Stimulated activated CD4-positive, alpha-beta T cell treated with anti-CD3 and anti-CD28 coated beads, Interleukin-1b, Interleukin-23, amount 100 ng/mL, for 24 hours (primary cell): Measurements from ENCODE around the gene C3orf33.
A peak's percentile ranks its signal among the peaks of the same experiment; 100 is the strongest.

Source experiments
- DNase-seq, 4 experiments: peaks; one replicate each; pipeline ENCODE4 v3.0.0-alpha.2; 2020; ENCODE audit warnings: low read depth in 4 of 4, low spot score in 1 of 4

C3orf33 gene

DNA sequence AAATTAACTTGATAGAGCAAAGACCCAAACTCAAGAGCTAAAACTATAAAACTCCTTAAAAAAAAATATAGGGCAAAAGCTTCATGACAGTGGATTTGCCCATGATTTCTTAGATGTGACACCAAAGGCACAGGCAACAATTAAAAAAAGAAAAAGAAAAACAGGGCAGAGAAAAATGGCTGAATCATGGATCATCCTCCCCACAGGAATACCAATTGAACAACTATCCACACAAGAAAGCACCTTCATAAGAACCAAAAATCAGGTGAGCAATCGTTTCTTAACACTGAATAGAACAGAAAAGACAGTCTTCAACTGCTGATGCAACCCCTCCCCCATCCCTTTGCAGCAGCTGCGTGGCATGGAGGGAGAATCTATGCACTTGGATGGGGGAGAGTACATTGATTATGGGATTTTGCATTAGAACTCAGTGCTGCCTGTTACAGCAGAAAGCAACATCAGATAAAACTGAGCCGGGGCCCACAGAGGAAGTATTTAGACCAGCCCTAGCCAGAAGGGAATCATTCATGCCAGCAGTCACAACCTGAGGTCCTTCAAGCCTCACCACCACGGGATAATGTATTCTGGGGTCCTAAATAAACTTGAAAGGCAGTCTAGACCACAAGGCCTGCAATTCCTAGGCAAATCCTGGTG lies 15.7 kb downstream of the C3orf33 start:
- no peak for DNase-seq

DNA sequence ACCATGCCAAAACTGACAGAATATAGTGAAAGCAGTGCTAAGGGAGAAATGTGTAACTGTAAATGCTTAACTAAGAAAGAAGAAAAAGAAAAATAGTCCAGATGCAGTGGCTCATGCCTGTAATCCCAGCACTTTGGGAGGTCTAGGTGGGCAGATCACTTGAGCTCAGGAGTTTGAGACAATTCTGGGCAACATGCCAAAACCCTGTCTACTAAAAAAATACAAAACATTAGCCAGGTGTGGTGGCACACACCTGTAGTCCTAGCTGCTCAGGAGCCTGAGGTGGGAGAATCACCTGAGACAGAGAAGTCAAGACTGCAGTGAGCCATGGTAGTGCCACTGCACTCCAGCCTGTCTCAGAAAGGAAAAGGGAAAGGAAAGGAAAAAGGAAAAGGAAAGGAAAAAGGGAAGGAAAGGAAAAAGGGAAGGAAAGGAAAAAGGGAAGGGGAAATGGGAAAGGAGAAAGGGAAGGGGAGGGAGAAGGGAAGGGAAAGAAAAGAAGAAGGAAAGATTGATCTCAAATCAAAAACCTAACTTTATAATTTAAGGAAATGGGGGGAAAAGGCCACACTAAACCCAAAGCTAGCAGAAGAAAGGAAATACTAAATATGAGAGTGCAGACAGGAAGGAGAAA lies 20.3 kb downstream of the C3orf33 start:
- DNase-seq = no peak

DNA sequence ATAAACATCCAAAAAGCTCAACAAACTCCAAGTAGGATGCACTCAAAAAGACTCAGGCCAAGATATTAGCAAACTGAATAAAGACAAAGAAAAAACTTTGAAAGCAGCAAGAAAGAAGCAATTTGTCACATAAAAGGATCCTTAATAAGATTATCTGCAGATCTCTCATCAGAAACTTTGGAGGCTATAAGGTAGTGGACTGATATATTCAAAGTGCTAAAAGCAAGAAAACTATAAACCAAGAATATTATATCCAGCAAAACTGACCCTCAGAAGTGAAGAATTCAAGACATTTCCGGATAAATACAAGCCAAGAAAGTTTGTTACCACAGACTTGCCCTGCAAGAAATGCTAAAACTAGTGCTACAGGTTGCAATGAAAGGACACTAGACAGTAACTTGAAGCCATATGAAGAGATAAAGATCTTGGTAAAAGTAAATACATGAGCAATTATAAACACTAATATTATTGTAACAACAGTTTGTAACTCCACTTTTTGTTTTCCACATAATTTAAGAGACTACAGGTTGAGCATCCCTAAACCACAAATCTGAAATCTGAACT lies 23.6 kb downstream of the C3orf33 start:
- no peak for DNase-seq

DNA sequence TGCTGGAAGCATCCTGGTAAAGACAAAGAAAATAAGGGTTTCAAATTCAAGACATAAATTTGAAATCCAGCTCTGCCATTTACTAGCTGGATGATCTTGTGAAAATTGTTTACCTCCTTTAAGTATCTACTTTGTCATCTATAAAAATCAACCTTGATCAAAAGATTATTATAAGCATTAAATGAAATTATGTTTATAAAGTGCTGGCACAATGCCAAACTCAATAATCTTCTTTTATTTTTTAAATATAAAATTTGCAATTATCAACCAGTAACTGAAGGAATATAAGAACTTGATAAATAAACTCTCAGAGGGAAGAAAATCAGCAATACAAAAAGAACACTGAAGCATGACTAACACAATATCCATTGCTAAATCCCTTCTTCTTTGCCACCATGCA lies 25.8 kb downstream of the C3orf33 start:
- DNase-seq = no peak

DNA sequence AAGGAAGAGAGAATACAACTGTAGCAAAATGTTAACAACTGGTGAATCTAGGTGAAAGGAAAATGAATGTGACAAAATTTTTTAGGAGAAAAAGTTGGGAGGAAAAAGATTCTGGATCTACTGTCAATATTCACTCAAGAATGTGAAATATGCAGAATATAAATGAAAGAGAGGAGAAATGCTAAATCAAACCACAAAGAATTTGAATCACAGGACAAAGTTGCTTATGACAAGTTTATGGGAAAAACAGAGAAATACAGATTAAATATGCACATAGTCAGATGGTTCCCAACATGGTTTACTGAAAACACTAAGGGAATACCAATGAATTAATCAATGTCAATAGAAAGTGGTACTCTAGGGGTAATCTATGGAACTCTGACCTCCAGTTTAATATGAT lies 27.6 kb downstream of the C3orf33 start:
- DNase-seq = no peak

DNA sequence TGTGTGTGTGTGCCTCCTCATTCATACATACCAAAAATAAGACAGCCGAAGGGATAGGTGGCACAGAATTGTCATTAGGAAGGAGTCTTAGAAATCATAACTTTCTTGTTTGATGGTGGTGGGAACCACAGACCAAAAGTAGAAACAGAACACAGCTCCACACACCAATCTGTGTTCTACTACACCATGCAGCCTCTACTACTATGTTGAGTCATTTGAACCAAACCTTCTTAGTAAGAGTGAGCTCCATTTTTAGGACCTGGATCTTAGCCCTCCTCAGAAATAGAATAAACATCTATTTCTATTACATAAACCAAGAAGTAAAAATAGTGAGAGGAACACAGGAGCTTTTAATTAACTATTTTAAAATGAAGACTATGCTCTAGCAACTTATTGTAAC lies 33.3 kb downstream of the C3orf33 start:
- DNase-seq = no peak

DNA sequence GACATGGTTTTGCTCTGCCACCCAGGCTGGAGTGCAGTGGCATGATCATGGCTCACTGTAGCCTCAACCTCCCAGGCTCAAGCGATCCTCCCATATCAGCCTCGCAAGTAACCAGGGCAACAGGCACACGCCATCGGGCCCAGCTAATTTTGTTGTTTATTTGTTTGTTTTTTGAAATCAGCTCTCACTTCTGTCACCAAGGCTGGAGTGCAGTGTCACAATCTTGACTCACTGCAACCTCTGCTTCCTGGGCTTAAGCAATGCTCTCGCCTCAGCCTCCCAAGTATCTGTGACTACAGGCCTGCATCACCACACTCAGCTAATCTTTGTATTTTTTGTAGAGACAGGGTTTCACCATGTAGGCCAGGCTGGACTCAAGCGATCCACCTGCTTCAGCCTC lies 35.0 kb downstream of the C3orf33 start:
- no peak for DNase-seq

DNA sequence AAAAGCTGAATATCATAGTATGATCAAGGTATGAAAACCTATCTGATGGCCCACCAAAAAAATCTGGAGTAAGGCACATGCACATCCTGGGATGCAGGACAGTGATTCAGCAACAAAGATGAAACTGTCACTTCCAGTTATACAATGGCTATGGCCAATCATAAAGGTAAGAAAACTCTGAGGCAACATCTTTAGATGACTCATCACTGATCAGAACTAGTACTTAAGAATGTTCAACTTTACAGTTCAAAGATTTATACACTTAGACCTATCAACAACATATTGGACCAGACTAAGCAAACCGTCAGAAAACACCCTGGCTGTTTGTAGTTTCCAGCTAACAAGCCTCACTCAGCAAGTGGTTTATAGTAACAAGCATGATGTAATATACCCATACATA lies 39.9 kb downstream of the C3orf33 start:
- DNase-seq = no peak

DNA sequence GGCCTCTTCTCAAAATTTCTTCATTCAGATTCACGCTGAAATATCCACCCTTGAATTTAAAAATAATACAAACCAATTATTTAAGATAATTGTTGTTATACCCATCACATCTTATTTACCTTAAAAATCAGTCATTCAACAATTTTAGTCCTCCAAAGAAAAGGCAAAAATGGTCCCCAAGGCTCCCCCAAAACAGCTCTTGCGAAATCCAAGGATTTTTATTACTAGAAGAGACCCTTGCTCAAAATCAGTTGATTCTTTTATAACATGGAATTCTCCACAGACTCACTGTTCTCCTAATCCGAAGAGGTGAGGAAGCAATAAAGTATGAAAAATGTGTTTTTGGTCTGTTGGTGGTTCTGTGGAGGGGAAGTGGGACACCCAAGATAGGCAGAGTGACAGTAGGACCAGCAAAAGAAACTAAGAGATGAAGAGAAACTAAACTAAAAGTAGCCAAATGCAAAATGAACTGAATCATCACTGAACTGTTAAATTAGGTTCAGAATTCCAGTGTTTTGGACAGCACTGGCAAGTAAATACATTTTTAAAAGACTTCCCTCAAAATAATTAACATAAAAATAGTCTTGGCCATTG lies 42.1 kb downstream of the C3orf33 start:
- no peak for DNase-seq

DNA sequence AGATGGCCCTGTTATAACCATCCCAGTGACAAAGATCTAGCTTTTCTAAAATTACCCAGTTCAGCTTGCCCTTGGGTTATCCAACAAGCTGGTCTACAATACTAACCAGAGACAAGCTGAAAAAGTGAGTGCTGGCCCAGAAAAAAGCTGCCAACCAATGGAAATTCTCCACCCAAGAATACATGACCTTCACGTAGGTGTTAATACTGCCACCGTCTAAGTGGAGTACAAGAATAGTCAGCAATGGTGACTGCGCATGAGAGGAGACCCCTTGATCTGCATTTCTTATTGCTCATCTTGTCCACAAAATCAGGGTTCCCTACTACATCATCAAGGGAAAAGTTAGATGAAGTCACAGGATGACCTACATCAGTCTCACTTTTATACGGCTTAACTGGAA lies 45.4 kb downstream of the C3orf33 start:
- DNase-seq = no peak

DNA sequence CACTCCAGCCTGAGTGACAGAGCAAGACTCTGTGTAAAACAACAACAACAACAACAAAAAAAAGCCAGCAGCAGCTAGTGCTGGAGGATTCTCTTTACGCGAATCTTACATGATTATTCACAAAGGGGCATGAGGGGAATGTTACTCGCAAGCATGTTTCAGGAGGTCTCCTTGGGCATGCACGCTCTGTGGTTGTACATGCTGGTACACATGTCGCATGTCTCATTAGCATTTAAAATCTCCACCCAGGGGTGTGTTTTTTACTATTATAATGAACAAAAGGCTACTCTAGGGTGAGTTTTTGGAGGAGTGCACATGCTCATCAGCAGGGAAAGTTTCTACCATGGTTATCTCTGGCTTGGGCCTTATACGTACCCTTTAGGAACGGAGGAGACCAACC lies 48.5 kb downstream of the C3orf33 start:
- no peak for DNase-seq

DNA sequence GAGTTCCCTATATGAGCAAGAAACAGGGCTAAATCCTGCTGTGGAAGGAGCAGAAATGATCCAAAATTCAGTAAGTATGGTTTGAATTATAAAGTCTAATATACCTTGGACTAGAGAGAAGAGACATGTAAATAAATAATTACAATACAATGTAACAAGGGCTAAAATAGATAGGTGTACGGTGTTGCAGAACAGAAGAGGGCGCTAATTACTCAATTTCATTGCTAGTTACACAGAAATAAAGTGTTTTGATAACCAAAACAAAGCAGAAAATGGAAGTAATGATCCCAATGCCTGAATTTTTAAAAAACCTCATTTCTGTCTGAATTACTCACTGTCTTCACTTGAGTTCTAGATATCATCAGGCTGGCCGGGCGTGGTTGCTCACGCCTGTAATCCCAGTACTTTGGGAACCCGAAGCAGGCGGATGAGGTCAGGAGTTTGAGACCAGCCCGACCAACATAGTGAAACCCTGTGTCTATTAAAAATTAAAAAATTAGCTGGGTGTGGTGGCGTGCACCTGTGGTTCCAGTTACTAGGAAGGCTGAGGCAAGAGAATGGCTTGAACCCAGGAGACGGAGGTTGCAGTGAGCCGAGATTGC lies 52.9 kb downstream of the C3orf33 start:
- DNase-seq = no peak

DNA sequence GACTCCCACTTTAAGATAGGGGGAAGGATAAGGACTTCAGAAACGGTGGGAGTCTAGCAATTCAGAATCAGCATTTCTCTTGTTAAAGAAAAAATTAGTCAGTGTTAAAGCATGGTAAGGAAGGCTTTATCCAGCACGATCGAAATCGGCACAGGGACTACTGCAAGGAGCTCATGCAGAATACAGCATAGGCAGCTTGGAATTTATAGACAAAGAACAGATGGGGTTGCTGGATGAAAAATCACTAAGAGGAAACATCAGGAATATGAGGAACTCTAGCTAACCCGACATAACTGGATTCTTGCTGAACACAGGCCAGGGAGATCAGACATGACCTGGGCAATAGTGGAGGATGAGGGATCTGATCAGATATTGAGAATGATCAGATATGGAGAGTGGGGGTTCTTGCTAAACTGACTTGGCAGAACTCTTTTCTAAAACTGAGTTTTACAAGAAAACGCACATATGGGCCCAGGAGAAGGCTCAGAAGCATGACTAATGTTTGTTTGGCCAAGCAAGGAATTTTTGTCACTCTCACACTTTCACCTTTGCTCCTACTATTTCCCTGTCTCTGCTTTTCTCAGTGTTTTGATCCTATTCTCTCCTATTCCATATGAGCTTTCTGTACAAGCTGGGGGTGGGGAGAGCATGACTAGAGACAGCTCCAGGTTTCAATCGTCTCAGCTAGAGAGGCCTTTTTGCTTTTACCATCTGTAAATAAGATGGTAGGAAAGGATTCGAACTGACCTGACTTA lies 57.3 kb downstream of the C3orf33 start:
- DNase-seq = no peak

DNA sequence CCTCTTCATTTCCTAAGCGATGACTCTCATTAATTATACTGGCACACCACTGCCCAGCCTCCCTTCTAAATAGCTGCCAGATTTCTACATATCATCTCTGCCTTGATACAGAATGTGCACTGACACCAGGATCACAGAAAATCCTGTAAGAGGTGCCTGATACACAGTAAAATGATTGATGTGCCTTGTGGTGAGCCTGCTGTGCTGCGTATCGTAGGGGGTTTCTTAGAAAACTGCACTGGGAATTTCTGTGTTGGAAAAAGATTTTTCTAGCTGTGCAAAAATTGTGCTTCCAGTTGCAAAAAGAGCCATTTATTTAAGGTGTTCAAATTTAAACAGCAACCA lies 58.2 kb downstream of the C3orf33 start:
- no peak for DNase-seq

DNA sequence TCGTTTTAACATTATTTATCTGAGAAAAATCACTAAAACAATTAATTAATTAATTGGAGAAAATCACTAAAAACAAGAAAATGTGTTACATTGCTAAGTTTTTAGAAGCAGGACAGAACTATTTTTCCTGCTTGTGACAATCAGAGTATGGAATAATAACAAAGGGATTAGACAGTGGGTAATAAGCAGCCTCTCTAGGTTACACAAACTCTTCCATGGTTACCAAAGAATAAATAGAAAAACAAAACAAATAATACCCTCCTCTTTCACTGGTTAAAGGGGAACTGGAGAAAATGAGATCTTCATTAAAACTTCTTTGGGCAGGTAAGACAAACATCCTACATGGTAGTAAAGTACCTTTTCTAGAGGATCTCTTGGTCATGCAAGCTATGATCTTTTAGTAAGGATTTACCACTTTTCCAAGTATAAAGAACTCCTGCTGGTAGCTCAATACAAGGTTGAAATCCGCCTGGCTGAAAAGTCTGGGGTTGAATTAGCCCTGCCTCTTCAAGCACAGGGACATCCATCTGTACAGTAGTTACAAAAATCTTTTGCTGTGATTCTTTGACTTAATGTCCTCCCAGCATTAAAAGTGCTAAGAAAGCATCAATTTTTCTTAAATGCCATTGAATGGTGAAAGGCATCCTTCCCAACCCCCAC lies 58.7 kb downstream of the C3orf33 start:
- DNase-seq = no peak

DNA sequence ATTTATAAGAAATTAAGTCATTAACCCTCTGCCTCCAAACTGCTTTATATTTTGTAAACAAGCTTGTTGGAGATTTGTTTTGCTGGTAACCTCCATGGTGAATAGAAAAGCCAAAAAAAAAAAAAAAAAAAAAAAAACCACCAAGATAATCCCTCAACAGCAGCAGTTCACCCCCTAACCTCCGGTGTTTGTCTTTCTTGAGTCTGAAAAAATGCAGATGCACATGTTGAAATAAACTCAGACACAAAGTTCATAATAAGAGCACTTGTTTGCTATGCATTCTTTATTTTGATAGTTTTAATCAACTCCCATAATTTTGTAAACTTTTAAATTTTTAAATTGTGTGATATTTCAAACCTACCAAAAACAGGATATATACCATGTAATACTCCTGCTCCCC lies 59.4 kb downstream of the C3orf33 start:
- no peak for DNase-seq

DNA sequence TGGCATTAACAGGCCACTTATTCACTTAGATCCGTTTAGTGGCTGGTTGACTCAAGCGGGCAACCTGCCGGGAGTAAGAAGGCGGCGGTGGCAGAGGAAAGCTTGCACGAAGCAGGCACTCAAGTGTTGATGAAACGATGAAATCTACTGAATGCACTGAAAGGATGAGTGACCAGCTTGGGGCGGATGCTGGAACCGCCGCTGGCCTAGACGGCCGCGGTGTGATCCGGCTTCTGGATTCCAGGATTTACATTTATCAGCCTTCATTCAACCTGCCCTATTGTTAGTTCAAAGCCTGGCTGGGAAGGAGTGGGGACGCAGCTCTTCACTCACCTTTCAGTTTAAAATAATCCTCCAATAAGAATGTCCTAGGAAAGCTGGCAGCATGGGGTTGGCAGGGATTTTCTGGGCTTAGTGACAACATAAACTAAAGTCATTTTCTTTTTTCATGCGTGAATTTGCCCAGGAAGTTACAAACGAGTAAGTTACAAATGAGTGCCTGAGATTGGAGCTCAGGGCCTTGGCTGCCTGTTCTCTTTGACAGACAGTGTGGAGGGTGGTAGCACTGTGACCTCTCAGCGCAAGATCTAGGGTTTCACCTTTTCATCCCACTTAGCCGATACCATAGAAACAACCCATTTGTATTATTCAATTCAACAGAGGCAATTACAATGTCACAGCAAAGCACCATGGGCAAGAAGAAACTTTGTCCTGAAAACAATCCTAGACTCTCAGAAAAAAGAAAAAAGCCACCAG lies 60.1 kb downstream of the C3orf33 start:
- no peak for DNase-seq

DNA sequence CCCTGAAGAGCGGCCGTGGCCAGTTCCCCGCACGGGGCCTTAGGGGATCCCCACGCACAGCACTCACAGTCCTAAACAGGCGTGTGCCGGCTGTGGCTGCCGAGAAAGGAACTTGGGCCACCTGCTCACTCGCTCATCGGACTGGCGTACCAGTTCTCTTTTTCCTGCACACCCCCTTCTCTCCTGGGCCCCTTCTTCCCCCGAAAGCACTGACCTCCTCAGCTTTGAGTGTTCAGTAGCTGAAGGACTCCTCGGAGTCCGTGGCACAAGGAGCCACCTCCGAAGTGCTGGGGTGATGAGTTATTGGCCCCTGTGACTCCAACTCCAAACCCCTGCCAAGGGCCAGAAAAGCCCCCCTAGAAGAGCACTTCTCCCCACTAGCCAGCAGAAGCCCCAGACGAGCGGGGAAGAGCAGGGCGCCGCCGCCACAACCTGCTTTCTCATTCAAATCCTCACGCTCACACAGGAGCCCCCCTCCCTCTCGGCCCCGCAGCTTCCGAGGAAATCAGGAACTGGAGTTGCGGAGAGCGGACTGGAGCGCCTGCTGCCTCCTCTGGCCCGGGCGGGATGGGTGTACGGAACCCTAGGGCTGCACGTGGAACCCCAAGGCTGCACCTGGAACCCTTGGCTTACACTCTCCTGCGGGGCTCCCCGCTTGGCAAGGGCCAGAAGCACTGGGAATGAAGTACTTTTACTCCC lies 61.3 kb downstream of the C3orf33 start, which contains the start of gene PLCH1:
Gene PLCH1 (minus strand): TSS at position 446 of the 699 bp plus-strand sequence. CDS start 40,847 bp downstream, outside the sequence.
- peak in 2 of 4 experiments; percentile 9 to 25 for DNase-seq

DNA sequence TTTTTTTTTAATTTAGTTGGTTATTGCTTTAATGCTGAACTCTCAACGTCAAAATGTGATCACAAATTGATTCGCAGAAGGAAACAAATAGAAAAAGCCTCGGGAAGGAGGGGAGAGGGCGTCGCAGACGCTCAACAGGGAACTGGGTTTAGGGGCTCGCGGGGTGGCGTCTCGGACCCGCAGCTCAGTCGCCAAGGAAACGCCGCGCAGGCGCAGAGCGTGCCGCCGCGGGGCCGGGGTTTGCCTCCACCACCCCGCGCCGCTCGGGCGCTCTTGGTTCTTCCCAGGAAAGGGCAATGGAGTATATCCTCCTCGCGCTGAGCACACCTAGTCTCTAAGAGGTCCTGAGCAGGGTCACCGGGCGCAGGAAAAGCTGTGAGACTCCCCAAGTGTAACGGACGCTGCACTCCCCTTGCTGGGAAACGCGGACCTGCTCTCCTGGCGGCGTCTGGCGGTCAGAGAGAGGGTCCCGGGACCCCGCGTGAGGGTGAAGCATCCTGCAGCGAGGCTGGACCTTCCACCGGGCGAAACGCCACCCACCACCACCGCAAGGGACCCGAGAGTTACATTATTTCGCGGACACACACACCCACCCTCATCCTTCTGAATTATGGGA lies 62.0 kb downstream of the C3orf33 start:
- peak in 3 of 4 experiments; percentile 25 to 44 (median 39) for DNase-seq
